Measurements from ENCODE around the gene DENND1A.

Gene DENND1A

GRCh38 chr9:123657941-123658340 lies 272.0 kb downstream of the DENND1A start:
- TF ChIP-seq TAF1 (IDR thresholded peaks at IDR 0.05; ENCODE audit: borderline replicate concordance, insufficient read depth, low read length) (no peak), POLR2AphosphoS5 (IDR thresholded peaks at IDR 0.05; ENCODE audit: low read depth, low read length) (no peak), FOXP2 (optimal IDR thresholded peaks at IDR 0.05; ENCODE audit: borderline replicate concordance, extremely low read depth, extremely low read length, insufficient read depth) (no peak), SIN3A (IDR thresholded peaks at IDR 0.05; ENCODE audit: borderline replicate concordance, insufficient read depth, low read length) (no peak)
- TF ChIP-seq, protein P1, sequence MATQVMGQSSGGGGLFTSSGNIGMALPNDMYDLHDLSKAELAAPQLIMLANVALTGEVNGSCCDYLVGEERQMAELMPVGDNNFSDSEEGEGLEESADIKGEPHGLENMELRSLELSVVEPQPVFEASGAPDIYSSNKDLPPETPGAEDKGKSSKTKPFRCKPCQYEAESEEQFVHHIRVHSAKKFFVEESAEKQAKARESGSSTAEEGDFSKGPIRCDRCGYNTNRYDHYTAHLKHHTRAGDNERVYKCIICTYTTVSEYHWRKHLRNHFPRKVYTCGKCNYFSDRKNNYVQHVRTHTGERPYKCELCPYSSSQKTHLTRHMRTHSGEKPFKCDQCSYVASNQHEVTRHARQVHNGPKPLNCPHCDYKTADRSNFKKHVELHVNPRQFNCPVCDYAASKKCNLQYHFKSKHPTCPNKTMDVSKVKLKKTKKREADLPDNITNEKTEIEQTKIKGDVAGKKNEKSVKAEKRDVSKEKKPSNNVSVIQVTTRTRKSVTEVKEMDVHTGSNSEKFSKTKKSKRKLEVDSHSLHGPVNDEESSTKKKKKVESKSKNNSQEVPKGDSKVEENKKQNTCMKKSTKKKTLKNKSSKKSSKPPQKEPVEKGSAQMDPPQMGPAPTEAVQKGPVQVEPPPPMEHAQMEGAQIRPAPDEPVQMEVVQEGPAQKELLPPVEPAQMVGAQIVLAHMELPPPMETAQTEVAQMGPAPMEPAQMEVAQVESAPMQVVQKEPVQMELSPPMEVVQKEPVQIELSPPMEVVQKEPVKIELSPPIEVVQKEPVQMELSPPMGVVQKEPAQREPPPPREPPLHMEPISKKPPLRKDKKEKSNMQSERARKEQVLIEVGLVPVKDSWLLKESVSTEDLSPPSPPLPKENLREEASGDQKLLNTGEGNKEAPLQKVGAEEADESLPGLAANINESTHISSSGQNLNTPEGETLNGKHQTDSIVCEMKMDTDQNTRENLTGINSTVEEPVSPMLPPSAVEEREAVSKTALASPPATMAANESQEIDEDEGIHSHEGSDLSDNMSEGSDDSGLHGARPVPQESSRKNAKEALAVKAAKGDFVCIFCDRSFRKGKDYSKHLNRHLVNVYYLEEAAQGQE (IDR thresholded peaks at IDR 0.05; ENCODE audit: insufficient read depth in 1 of 2, low read depth in 2 of 2, low read length in 2 of 2): no peak

GRCh38 chr9:123657099-123657498 lies 272.8 kb downstream of the DENND1A start:
- TF ChIP-seq SIN3A (IDR thresholded peaks at IDR 0.05; ENCODE audit: borderline replicate concordance, insufficient read depth, low read length) (no peak), TAF1 (IDR thresholded peaks at IDR 0.05; ENCODE audit: borderline replicate concordance, insufficient read depth, low read length) (no peak), FOXP2 (optimal IDR thresholded peaks at IDR 0.05; ENCODE audit: borderline replicate concordance, extremely low read depth, extremely low read length, insufficient read depth) (no peak), POLR2AphosphoS5 (IDR thresholded peaks at IDR 0.05; ENCODE audit: low read depth, low read length) (no peak)
- TF ChIP-seq, protein P1 (IDR thresholded peaks at IDR 0.05; ENCODE audit: insufficient read depth in 1 of 2, low read depth in 2 of 2, low read length in 2 of 2): no peak

GRCh38 chr9:123656565-123656964 lies 273.4 kb downstream of the DENND1A start:
- no peak for TF ChIP-seq POLR2AphosphoS5 (IDR thresholded peaks at IDR 0.05; ENCODE audit: low read depth, low read length)
- no peak for TF ChIP-seq TAF1 (IDR thresholded peaks at IDR 0.05; ENCODE audit: borderline replicate concordance, insufficient read depth, low read length)
- no peak for TF ChIP-seq FOXP2 (optimal IDR thresholded peaks at IDR 0.05; ENCODE audit: borderline replicate concordance, extremely low read depth, extremely low read length, insufficient read depth)
- TF ChIP-seq, protein P1 (IDR thresholded peaks at IDR 0.05; ENCODE audit: insufficient read depth in 1 of 2, low read depth in 2 of 2, low read length in 2 of 2): no peak
- no peak for TF ChIP-seq SIN3A (IDR thresholded peaks at IDR 0.05; ENCODE audit: borderline replicate concordance, insufficient read depth, low read length)

DNA sequence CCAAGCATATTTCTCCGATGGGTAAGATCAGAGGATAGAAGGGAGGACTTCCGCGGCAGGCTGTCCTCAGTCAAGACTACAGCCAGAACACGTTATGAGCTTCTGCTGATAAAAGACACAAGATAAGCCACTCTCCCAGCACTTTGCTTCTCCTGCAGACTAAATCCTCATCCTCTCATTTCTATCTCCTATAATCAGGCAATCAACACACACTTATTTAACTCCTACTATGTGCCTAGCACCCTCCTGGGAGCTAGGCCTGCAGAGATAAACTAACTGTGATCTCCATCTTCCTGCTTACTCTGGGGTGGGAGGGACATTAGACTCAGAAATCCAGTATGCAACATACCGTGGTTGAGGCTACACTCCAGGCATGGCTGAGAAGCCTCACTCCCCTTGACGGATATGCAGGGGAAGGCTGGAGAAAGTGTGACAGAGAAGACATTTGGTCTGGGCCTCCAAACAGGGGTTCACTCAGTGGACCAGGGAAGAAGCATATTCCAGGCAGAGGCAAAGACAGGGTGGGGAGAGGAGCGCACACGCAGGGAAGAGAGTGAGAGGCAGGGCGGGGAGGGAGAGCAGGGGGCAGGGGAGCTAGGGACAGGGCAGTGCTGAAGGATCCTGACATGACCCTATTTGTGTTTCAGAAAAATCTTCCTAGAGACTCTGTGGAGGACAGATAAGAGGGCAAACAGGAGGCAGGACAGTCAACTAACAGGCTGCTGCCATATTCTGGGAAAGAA lies 274.1 kb downstream of the DENND1A start:
- TF ChIP-seq, protein P1 (IDR thresholded peaks at IDR 0.05; ENCODE audit: insufficient read depth in 1 of 2, low read depth in 2 of 2, low read length in 2 of 2): no peak
- no peak for TF ChIP-seq FOXP2 (optimal IDR thresholded peaks at IDR 0.05; ENCODE audit: borderline replicate concordance, extremely low read depth, extremely low read length, insufficient read depth)
- TF ChIP-seq TAF1 (IDR thresholded peaks at IDR 0.05; ENCODE audit: borderline replicate concordance, insufficient read depth, low read length): no peak
- no peak for TF ChIP-seq SIN3A (IDR thresholded peaks at IDR 0.05; ENCODE audit: borderline replicate concordance, insufficient read depth, low read length)
- TF ChIP-seq POLR2AphosphoS5 (IDR thresholded peaks at IDR 0.05; ENCODE audit: low read depth, low read length): no peak

Data from PFSK-1 (cell line).